NT2/D1 (cell line): Measurements from ENCODE around the gene TM9SF1.

Source experiments
- DNase-seq: peaks from one replicate; pipeline ENCODE4 v3.0.0-alpha.2; 2011; ENCODE audit warnings: low read depth, low spot score
- H3K27me3 ChIP-seq: 2 replicates; pipeline ENCODE4 v1.6.0; 2011; ENCODE audit warnings: mild to moderate bottlenecking; ENCODE audit not compliant: insufficient read length, insufficient read depth
- H3K36me3 ChIP-seq: 2 replicates; pipeline ENCODE4 v1.6.1; 2011; ENCODE audit warnings: mild to moderate bottlenecking, low read length, mixed read lengths; ENCODE audit not compliant: insufficient read depth, insufficient read length
- H3K4me1 ChIP-seq: 2 replicates; pipeline ENCODE4 v1.5.1; 2011; ENCODE audit not compliant: insufficient read depth, insufficient read length
- H3K4me3 ChIP-seq: 2 replicates; pipeline ENCODE4 v1.5.1; 2011; ENCODE audit warnings: low read depth; ENCODE audit not compliant: insufficient read length
- H3K9ac ChIP-seq: 2 replicates; pipeline ENCODE4 v1.6.0; 2011; ENCODE audit warnings: low read depth; ENCODE audit not compliant: insufficient read length
- H3K9me3 ChIP-seq: 2 replicates; pipeline ENCODE4 v1.5.1; 2011; ENCODE audit warnings: mild to moderate bottlenecking, low read length; ENCODE audit not compliant: insufficient read depth
- SUZ12 ChIP-seq: IDR thresholded peaks from 2 replicates; pipeline ENCODE4 v1.6.1; 2011; ENCODE audit not compliant: insufficient read length, insufficient read depth; ENCODE audit errors: extremely low read depth
- YY1 ChIP-seq: IDR thresholded peaks from 2 replicates; pipeline ENCODE4 v1.6.1; 2011; ENCODE audit not compliant: insufficient read length, insufficient read depth
- ZNF274 ChIP-seq: IDR thresholded peaks from 2 replicates; pipeline ENCODE4 v1.6.1; 2011; ENCODE audit warnings: mild to moderate bottlenecking, low read depth, low read length

Gene TM9SF1

GRCh38 chr14:24179294-24179960 lies 15.8 kb downstream of the TM9SF1 start:
- Histone ChIP-seq H3K4me1 (no peaks in the 10 kb centered on the region), H3K9me3 (no peaks in the 10 kb centered on the region), H3K4me3 (no peak overlapping the region), H3K27me3 (no peaks in the 10 kb centered on the region), H3K9ac (no peak overlapping the region), H3K36me3 (peaks cover 75% of the 10 kb centered on the region)
- no peak for DNase-seq
- no peak for TF ChIP-seq YY1
- no peak for TF ChIP-seq SUZ12
- TF ChIP-seq ZNF274, result no peak

DNA sequence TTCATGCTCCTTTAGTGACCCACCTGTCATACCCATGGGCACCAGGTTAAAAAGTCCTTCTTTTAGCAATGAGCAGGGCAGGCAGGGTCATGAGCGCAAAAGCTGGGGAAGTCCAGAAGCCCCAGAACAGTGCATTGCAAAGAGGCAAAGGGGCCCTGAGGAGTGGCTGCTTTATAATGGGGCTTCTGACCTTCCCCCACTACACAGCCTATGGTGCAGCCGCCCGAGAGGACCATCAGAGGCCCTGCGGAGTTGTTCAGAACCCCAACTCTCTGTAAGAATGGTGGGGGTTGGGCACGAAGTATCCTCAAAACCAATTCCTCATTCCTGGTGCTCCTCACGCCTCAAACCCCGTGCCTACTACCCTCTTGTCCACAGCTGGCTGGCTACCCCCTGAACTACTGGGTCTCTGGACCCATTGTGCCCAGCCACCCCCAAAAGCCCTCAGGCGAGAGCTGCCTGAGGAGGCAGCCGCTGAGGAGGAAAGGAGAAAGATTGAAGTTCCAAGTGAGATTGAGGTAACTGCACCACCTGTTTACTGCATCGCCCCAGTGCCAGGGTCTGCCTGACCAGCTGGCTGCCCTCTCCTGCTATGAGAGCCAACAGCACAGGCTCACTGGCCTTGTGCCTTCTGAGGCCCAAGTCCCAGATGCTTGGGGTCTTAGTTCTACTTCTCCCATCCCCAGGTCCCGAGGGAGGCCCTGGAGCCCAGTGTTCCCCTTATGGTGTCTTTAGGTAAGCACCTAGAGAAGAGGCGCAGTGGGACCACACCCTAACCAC lies 16.7 kb downstream of the TM9SF1 start:
- no peaks in the 10 kb centered on the region for H3K9me3 ChIP-seq
- peaks cover 67% of the 10 kb centered on the region for H3K36me3 ChIP-seq
- H3K4me3 ChIP-seq, result no peak overlapping the region
- no peaks in the 10 kb centered on the region for H3K27me3 ChIP-seq
- H3K4me1 ChIP-seq, result no peaks in the 10 kb centered on the region
- no peak for DNase-seq
- no peak for TF ChIP-seq SUZ12
- no peak for TF ChIP-seq ZNF274
- no peak for TF ChIP-seq YY1
- no peak overlapping the region for H3K9ac ChIP-seq

DNA sequence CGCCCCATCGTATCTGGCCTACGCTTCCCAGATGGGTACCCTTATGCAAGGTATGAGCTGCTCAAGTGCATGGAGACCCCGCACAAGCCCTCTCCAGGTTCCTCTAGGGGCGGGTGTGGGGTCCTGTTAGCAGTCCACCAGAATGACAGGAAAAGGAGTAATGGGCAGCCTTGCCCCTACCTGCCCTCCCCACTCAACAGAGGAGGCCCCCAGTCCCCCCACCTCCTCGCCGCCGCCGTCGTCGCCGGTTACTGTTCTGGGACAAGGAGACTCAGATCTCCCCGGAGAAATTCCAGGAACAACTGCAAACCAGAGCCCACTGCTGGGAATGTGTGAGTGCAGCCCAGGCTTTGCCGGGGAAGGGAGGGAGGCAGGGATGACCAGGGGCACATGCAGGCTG lies 17.4 kb downstream of the TM9SF1 start:
- Histone ChIP-seq H3K4me3 (no peak overlapping the region), H3K36me3 (peaks cover 65% of the 10 kb centered on the region), H3K9me3 (no peaks in the 10 kb centered on the region), H3K9ac (no peak overlapping the region), H3K4me1 (peaks cover 2% of the 10 kb centered on the region), H3K27me3 (no peaks in the 10 kb centered on the region)
- TF ChIP-seq ZNF274 (no peak), YY1 (no peak), SUZ12 (no peak)
- DNase-seq, result no peak

DNA sequence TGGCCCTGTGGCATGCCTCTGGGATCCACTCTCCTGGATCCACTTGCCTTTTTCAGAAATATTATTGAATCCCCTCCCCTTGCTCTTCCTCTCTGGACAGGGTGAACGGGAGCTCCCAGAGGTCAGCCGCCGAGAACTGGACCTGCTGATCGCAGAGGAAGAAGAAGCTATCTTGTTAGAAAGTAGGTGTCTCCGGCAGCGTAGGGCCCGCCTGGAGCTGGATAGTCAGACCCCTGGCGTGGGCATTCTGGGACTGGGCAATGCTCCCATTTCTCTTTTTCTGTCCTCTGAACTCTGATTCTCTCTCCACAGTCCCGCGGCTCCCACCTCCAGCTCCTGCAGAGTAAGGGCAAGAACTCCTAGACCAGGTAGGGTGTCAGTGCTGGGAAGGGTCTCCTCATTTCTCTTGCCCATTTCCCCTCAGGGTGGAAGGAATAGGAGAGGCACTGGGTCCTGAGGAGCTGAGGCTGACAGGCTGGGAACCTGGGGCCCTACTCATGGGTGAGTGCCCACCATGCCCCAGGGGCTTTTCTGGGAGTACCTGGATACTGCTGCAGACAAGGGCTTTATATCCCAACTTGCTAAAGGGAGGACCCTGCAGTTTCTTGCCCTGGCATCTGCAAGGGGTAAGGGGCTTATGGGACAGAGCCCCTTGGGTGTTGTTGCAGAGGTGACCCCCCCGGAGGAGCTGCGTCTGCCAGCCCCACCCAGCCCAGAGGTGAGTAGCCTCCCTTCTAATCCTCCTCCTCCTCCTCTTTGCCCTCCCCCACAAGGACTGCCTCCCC lies 18.0 kb downstream of the TM9SF1 start:
- H3K4me3 ChIP-seq, result no peak overlapping the region
- no peak for DNase-seq
- no peaks in the 10 kb centered on the region for H3K27me3 ChIP-seq
- TF ChIP-seq YY1 (no peak), SUZ12 (no peak), ZNF274 (no peak)
- H3K9me3 ChIP-seq, result no peaks in the 10 kb centered on the region
- H3K4me1 ChIP-seq, result peaks cover 3% of the 10 kb centered on the region
- H3K36me3 ChIP-seq, result peaks cover 59% of the 10 kb centered on the region
- H3K9ac ChIP-seq, result no peak overlapping the region

- no peak for TF ChIP-seq YY1
- no peak for TF ChIP-seq ZNF274
- no peak for TF ChIP-seq SUZ12
- H3K36me3 ChIP-seq, result peaks cover 53% of the 10 kb centered on the region
- no peaks in the 10 kb centered on the region for H3K9me3 ChIP-seq
- H3K27me3 ChIP-seq, result no peaks in the 10 kb centered on the region
- no peak overlapping the region for H3K4me3 ChIP-seq
- H3K9ac ChIP-seq, result no peak overlapping the region
- no peak for DNase-seq
- peaks cover 3% of the 10 kb centered on the region for H3K4me1 ChIP-seq
Observed at GRCh38 chr14:24176599-24176998, 18.6 kb downstream of the TM9SF1 start.

DNA sequence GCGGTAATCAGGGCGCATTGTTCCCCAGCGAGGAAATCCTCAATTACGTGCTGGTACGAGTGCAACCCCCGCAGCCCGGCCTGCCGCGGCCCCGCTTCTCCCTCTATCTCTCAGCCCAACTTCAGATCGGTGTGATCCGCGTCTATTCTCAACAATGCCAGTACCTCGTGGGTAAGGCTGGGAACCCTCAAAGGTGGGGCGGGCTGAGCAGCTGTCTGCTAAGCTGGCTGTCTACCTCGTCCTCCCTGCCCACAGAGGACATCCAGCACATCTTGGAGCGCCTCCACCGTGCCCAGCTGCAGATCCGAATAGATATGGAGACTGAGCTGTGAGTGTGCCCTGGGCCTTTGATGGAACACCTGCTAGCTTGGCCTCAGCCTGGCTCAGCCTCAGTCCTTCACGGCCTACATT lies 22.4 kb downstream of the TM9SF1 start:
- H3K36me3 ChIP-seq, result peaks cover 21% of the 10 kb centered on the region
- DNase-seq, result no peak
- no peak for TF ChIP-seq ZNF274
- TF ChIP-seq SUZ12, result no peak
- TF ChIP-seq YY1, result no peak
- no peaks in the 10 kb centered on the region for H3K27me3 ChIP-seq
- H3K9me3 ChIP-seq, result no peaks in the 10 kb centered on the region
- peaks cover 3% of the 10 kb centered on the region for H3K4me1 ChIP-seq
- H3K4me3 ChIP-seq, result no peak overlapping the region
- no peak overlapping the region for H3K9ac ChIP-seq

- H3K36me3 ChIP-seq, result peaks cover 20% of the 10 kb centered on the region
- no peak for TF ChIP-seq SUZ12
- no peak for TF ChIP-seq ZNF274
- TF ChIP-seq YY1, result no peak
- no peaks in the 10 kb centered on the region for H3K9me3 ChIP-seq
- no peak for DNase-seq
- H3K9ac ChIP-seq, result peak overlapping the region; percentile 44
- H3K4me3 ChIP-seq, result peak overlapping the region; percentile 45
- H3K4me1 ChIP-seq, result peaks cover 3% of the 10 kb centered on the region
- H3K27me3 ChIP-seq, result no peaks in the 10 kb centered on the region
Observed at GRCh38 chr14:24172261-24172860, 22.9 kb downstream of the TM9SF1 start.
